Body of pancreas (tissue), 4 donors: ENCODE results near the gene RAD51B.

ENCODE experiments used
- CTCF ChIP-seq, 7 experiments: fragments of 450-650 bp in 4 of 7; fragments of 200-600 bp in 3 of 7; sonication (generic) in 3 of 7; IDR thresholded peaks; one replicate each; pipeline ENCODE4 v1.5.1; 2016 to 2019; ENCODE audit warnings: antibody characterized with exemption in 7 of 7
- POLR2A ChIP-seq, 3 donors: fragments of 450-650 bp; IDR thresholded peaks; one replicate each; pipeline ENCODE4 v1.6.1; 2016; ENCODE audit warnings: antibody characterized with exemption in 3 of 3, mild to moderate bottlenecking in 2 of 3

DNA sequence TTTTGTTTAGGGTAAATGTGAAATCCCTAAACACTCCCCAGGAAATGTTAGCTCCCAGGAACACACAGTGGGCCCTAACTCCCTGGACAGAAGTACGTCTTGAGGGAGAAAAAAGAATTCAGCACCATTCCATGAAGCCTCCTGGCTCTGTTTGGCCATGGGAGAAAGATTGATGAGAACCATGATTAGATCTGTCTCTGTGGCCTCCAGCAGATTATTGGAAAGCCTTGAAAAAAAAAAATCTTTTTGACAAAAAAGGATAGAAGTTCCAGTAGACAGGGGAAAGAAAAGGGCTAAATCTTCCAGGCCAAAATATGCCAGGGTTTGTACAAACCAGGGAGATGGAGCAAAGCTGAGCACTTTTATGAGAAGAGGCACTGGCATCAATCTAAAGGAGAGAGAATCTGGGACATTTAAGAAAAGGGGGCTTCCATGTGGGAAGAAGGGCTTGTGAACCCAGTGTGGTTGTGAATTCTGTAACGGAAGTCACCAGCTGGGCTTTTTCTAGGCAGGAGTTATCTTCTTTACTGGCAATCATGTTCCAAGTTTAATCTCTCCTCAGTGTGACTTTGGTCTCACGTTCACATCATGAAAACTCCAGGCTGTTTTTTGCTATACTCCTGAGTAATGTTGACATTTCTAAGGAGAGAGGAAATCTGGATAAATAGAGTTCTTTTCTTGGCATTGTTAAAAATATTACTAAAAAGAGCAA is 426.7 kb downstream of the RAD51B start:
- TF ChIP-seq CTCF (IDR thresholded peaks at IDR 0.05) (no peak), POLR2A (IDR thresholded peaks at IDR 0.05) (no peak)
